Breast epithelium (tissue), 4 donors: ENCODE data around the gene PIGU. TPM values are rescaled to one million over a fixed set of nuclear protein-coding genes. Genes with fewer than 3 reads are reported as not detected.
"Not testable (repeated sequence)": the region's sequence is repeated elsewhere in the genome, so short reads cannot be mapped to it uniquely, and the experiment has no call there.

ENCODE experiments used
- DNase-seq, 2 donors: peaks; one replicate each; pipeline ENCODE4 v3.0.0-alpha.2; 2019; ENCODE audit warnings: low spot score in 2 of 2
- H3K27ac ChIP-seq, 2 donors: fragments of 200-600 bp; sonication (generic) in 1 of 2; one replicate each; pipeline ENCODE4 v1.5.1; 2016 to 2019; ENCODE audit warnings: mild to moderate bottlenecking in 1 of 2
- H3K27me3 ChIP-seq, 2 donors: fragments of 200-600 bp; sonication (generic) in 1 of 2; one replicate each; pipeline versions ENCODE4 v1.5.1 to v1.6.0; 2017 to 2019; ENCODE audit warnings: control low read depth in 1 of 2, mild to moderate bottlenecking in 1 of 2
- H3K36me3 ChIP-seq: fragments of 200-600 bp; one replicate; pipeline ENCODE4 v1.5.1; 2019
- H3K4me1 ChIP-seq, 2 donors: fragments of 200-600 bp; sonication (generic); one replicate each; pipeline ENCODE4 v1.5.1; 2016 to 2019; ENCODE audit warnings: control low read depth in 1 of 2
- H3K4me3 ChIP-seq, 3 donors: fragments of 200-600 bp; sonication (generic); 1 replicate in 2 of 3; 2 replicates in 1 of 3; pipeline ENCODE4 v1.5.1; 2016 to 2019; ENCODE audit warnings: mild to moderate bottlenecking in 3 of 3, moderate library complexity in 2 of 3
- H3K9me3 ChIP-seq, 2 donors: fragments of 200-600 bp; sonication (generic) in 1 of 2; one replicate each; pipeline ENCODE4 v1.5.1; 2016 to 2019; ENCODE audit warnings: control low read depth in 1 of 2
- POLR2A ChIP-seq: fragments of 450-650 bp; IDR thresholded peaks from one replicate; pipeline ENCODE4 v1.6.1; 2016; ENCODE audit warnings: antibody characterized with exemption, mild to moderate bottlenecking, moderate library complexity
- POLR2AphosphoS5 ChIP-seq, 3 donors: sonication (generic); formaldehyde crosslinking; IDR thresholded peaks; one replicate each; pipeline ENCODE4 v1.6.1; 2017; ENCODE audit warnings: antibody characterized with exemption in 3 of 3
- intact Hi-C: fragments of 100-400 bp; cut with DNase I; formaldehyde crosslinking; loops from one replicate; pipeline ENCODE4 v1.15.1; 2023; ENCODE audit warnings: low total_unique reads
- total RNA-seq, 3 donors: library from RNA; depleted of rRNA; stranded (reverse); fragments of >200 nt; gene quantifications; one replicate each; pipeline ENCODE4 v1.1.0, GENCODE V29; 2016
- TF ChIP-seq, protein P1 (sequence below), 3 donors: fragments of 450-650 bp; IDR thresholded peaks; one replicate each; pipeline ENCODE4 v1.5.1; 2016 to 2017; ENCODE audit warnings: antibody characterized with exemption in 3 of 3, mild to moderate bottlenecking in 3 of 3, moderate library complexity in 3 of 3

Gene PIGU
- total RNA-seq, 3 donors from 2014 or later: 7.4 to 16.1 (median 15.8) TPM

DNA sequence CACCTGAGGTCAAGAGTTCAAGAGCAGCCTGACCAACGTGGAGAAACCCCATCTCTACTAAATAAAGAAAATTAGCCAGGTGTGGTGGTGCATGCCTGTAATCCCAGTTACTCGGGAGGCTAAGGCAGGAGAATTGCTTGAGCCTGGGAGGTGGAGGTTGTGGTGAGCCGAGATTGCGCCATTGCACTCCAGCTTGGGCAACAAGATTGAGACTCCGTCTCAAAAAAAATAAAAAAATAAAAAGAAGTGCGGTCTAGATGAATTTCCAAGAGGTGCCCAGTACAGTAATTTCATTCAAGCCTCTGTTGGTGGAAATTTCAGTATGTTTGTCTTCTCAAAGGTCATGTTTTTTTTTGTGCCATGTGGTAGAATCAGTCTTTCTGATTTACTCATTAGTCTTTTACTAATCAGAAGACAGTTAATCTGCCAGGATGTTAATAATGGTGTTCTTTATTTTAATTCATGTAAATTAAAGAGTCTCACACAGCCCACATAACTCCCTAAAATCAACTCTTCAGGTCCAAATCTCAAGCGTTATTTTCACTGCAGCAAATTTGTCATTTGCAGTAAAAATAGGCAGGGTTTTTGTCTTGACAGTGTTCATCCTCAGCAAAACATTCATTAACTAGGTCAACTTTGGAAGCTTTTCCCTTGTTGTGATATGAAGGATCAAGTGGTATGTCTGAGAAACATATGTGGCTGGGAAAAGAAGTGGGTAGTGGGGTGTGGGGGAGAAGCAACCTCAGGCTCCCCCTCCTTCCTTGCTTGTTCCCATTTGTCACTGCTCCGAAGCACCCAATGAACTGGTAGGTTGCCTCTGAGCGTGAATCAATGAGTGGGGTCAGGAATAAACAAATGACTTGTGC lies 40.6 kb upstream of the PIGU start:
- Histone ChIP-seq H3K4me3 (no peak overlapping the region), H3K9me3 (no peaks in the 10 kb centered on the region), H3K4me1 (no peaks in the 10 kb centered on the region), H3K27me3 (no peaks in the 10 kb centered on the region), H3K36me3 (peaks cover 5% of the 10 kb centered on the region), H3K27ac (no peak overlapping the region)
- intact Hi-C loops: no loop called here
- TF ChIP-seq POLR2AphosphoS5 (IDR thresholded peaks at IDR 0.05) (no peak), POLR2A (no peak)
- TF ChIP-seq, protein P1, sequence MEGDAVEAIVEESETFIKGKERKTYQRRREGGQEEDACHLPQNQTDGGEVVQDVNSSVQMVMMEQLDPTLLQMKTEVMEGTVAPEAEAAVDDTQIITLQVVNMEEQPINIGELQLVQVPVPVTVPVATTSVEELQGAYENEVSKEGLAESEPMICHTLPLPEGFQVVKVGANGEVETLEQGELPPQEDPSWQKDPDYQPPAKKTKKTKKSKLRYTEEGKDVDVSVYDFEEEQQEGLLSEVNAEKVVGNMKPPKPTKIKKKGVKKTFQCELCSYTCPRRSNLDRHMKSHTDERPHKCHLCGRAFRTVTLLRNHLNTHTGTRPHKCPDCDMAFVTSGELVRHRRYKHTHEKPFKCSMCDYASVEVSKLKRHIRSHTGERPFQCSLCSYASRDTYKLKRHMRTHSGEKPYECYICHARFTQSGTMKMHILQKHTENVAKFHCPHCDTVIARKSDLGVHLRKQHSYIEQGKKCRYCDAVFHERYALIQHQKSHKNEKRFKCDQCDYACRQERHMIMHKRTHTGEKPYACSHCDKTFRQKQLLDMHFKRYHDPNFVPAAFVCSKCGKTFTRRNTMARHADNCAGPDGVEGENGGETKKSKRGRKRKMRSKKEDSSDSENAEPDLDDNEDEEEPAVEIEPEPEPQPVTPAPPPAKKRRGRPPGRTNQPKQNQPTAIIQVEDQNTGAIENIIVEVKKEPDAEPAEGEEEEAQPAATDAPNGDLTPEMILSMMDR (IDR thresholded peaks at IDR 0.05): no peak
- DNase-seq: no peak

- Histone ChIP-seq H3K9me3 (no peaks in the 10 kb centered on the region), H3K4me1 (no peaks in the 10 kb centered on the region), H3K4me3 (no peak overlapping the region), H3K27ac (no peak overlapping the region), H3K36me3 (peaks cover 5% of the 10 kb centered on the region), H3K27me3 (no peaks in the 10 kb centered on the region)
- intact Hi-C loops: no loop called here
- DNase-seq: no peak
- TF ChIP-seq, protein P1 (IDR thresholded peaks at IDR 0.05): no peak
- TF ChIP-seq POLR2A (no peak), POLR2AphosphoS5 (IDR thresholded peaks at IDR 0.05) (no peak)
Measured at GRCh38 chr20:34716921-34717229, 40.0 kb upstream of the PIGU start.

- H3K4me3 ChIP-seq: no peak overlapping the region
- H3K27me3 ChIP-seq: no peaks in the 10 kb centered on the region
- no peak for TF ChIP-seq POLR2A
- TF ChIP-seq, protein P1 (IDR thresholded peaks at IDR 0.05): no peak
- no peak for TF ChIP-seq POLR2AphosphoS5 (IDR thresholded peaks at IDR 0.05)
- no peak for DNase-seq
- H3K36me3 ChIP-seq: peaks cover 5% of the 10 kb centered on the region
- intact Hi-C loops: no loop called here
- no peak overlapping the region for H3K27ac ChIP-seq
- no peaks in the 10 kb centered on the region for H3K4me1 ChIP-seq
- H3K9me3 ChIP-seq: no peaks in the 10 kb centered on the region
Measured at GRCh38 chr20:34715384-34715783, 38.5 kb upstream of the PIGU start.

GRCh38 chr20:34713944-34714515 lies 37.1 kb upstream of the PIGU start:
- H3K27ac ChIP-seq, H3K9me3 ChIP-seq, H3K27me3 ChIP-seq, H3K4me3 ChIP-seq, H3K36me3 ChIP-seq, DNase-seq, intact Hi-C loops, H3K4me1 ChIP-seq: not testable (repeated sequence)

DNA sequence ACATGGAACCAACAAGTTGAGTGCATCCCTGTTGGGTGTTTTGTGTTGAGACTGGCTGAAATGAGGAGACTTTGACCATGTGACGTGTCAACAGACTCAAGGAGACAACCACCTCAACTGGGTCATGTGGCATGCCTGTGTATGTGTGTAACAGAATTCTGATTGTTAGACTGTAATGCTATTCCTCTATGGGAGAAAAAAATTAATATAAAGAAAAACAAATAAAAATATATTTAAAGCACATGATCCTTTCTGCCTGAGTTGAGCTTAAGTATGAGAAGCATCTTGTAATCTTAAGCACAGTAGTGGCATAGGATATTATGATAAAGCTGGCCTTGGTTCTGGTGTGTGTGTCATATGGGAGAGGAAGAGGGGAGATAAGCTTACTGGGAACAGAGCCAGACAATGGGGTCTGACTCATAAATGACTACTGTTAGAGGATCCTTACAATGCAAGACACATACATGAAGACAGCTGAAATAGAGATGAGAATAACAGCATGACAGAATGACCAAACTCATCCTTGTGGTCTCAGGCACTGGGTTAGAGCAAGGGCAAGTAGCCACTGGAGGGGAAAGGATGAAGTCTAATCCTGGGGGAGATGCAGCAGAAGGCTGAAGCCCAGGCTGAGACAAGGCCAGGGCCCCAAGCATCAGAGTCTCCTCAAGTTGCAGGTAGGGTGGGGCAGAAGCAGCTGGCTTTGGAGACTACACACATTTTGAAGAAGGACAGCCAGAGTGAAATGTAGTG lies 36.5 kb upstream of the PIGU start:
- TF ChIP-seq POLR2A (no peak), POLR2AphosphoS5 (IDR thresholded peaks at IDR 0.05) (no peak)
- TF ChIP-seq, protein P1 (IDR thresholded peaks at IDR 0.05): no peak
- Histone ChIP-seq H3K27me3 (no peaks in the 10 kb centered on the region), H3K9me3 (no peaks in the 10 kb centered on the region), H3K27ac (no peak overlapping the region), H3K4me1 (no peaks in the 10 kb centered on the region), H3K36me3 (peaks cover 5% of the 10 kb centered on the region), H3K4me3 (no peak overlapping the region)
- intact Hi-C loops: no loop called here
- DNase-seq: no peak
